BLaER1 (cell line): ENCODE results near the gene MRPS27.
A peak's percentile ranks its signal among the peaks of the same experiment; 100 is the strongest.
"Not testable (repeated sequence)": the region's sequence is repeated elsewhere in the genome, so short reads cannot be mapped to it uniquely, and the experiment has no call there.

Experiments used
- H3K27ac ChIP-seq: shearing (Covaris generic); formaldehyde crosslinking; 2 replicates; pipeline ENCODE4 v1.8.1; 2022
- H3K27me3 ChIP-seq: shearing (Covaris generic); formaldehyde crosslinking; 2 replicates; pipeline ENCODE4 v1.8.1; 2022
- H3K36me3 ChIP-seq: shearing (Covaris generic); formaldehyde crosslinking; 2 replicates; pipeline ENCODE4 v1.8.1; 2022
- H3K4me1 ChIP-seq: shearing (Covaris generic); formaldehyde crosslinking; 2 replicates; pipeline ENCODE4 v1.8.1; 2022
- H3K4me2 ChIP-seq: shearing (Covaris generic); formaldehyde crosslinking; 2 replicates; pipeline ENCODE4 v1.8.1; 2022
- H3K4me3 ChIP-seq: shearing (Covaris generic); formaldehyde crosslinking; 2 replicates; pipeline ENCODE4 v1.8.1; 2022
- H3K9ac ChIP-seq: shearing (Covaris generic); formaldehyde crosslinking; 2 replicates; pipeline ENCODE4 v1.8.1; 2022
- H3K9me3 ChIP-seq: shearing (Covaris generic); formaldehyde crosslinking; 2 replicates; pipeline ENCODE4 v1.8.1; 2022
- H4K20me1 ChIP-seq: shearing (Covaris generic); formaldehyde crosslinking; 2 replicates; pipeline ENCODE4 v1.8.1; 2022
- Cebpa-rat ChIP-seq: shearing (Covaris generic); IDR thresholded peaks from 2 replicates; pipeline ENCODE4 v1.8.1; 2022

MRPS27 gene

GRCh38 chr5:72330712-72331111, 10.7 kb upstream of the MRPS27 start:
- peaks cover 75% of the 10 kb centered on the region for H3K36me3 ChIP-seq
- no peaks in the 10 kb centered on the region for H4K20me1 ChIP-seq

DNA sequence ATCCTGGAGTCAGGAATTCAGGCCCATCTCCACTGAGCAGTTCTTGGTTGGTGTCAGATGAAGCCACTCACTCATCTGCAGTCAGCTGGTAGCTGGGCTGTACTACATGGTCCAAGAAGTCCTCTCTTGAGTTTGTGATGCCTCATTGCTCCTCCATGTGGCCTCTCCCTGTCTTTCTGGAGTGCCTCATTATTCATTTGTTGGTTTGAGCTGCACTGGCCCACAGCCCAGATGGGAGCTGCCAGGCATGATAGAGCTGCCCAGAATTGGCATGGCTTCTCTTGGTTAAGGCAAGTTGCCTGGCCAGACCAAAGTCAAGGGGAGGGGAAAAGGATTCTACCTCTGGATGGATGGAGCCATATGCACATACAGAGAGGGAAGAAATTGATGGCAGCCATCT, 8.1 kb upstream of the MRPS27 start:
- H3K4me2 ChIP-seq, result no peak overlapping the region
- no peak overlapping the region for H3K9ac ChIP-seq
- H4K20me1 ChIP-seq, result no peaks in the 10 kb centered on the region
- peaks cover 80% of the 10 kb centered on the region for H3K36me3 ChIP-seq
- no peak overlapping the region for H3K27ac ChIP-seq
- H3K4me1 ChIP-seq, result no peaks in the 10 kb centered on the region
- no peak overlapping the region for H3K4me3 ChIP-seq
- no peaks in the 10 kb centered on the region for H3K27me3 ChIP-seq
- H3K9me3 ChIP-seq, result no peaks in the 10 kb centered on the region
- TF ChIP-seq Cebpa-rat, result no peak

More at GRCh38 chr5:72330712-72331111, 10.7 kb upstream of the MRPS27 start:
- no peak overlapping the region for H3K4me2 ChIP-seq
- no peak for TF ChIP-seq Cebpa-rat
- H3K27me3 ChIP-seq, result no peaks in the 10 kb centered on the region
- no peaks in the 10 kb centered on the region for H3K4me1 ChIP-seq
- no peak overlapping the region for H3K4me3 ChIP-seq
- no peaks in the 10 kb centered on the region for H3K9me3 ChIP-seq
- no peak overlapping the region for H3K9ac ChIP-seq
- no peak overlapping the region for H3K27ac ChIP-seq

- Histone ChIP-seq H3K27me3 (no peaks in the 10 kb centered on the region), H3K9me3 (no peaks in the 10 kb centered on the region), H3K27ac (no peak overlapping the region), H3K9ac (no peak overlapping the region), H4K20me1 (no peaks in the 10 kb centered on the region), H3K36me3 (peaks cover 77% of the 10 kb centered on the region), H3K4me2 (no peak overlapping the region), H3K4me3 (no peak overlapping the region), H3K4me1 (peaks cover 3% of the 10 kb centered on the region)
- no peak for TF ChIP-seq Cebpa-rat
These were observed 6.2 kb upstream of the MRPS27 start for GRCh38 chr5:72326306-72326649.

DNA sequence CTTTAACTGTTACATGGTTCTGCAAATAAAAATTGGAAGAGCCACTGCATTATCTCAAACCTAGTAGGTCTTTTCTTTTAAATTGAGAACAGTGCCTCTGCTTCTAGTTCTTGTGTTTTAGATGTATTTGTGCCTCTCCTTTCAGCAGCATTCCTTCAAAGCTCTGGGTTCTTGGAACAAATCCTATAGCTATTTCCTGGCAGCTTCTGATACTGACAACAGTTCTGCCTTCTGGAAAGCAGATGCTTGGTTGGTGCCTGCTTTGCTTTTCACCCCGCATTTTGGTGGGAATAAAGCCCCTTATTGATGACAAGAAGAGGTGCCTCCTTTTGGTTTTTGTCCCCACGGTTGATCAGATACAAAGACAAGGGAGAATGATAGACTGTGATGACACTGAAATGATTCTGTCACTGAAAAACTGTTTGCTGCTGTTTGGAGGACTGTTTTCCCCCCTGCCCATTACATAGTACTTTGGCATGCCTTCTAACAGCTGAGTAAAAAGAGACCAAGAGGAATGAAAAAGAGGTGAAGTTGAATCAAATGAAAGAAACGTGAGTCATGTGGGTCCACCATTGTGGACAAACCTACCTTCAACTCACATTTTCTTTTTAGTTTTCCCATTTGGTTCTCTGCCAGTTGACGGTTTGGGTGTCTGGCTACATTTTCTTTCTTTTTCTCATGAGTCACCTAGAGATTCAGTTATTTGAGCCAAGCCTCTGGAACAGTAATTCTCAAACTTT, 5.7 kb upstream of the MRPS27 start:
- Histone ChIP-seq H3K9me3 (no peaks in the 10 kb centered on the region), H3K27me3 (no peaks in the 10 kb centered on the region), H3K4me3 (no peak overlapping the region), H4K20me1 (no peaks in the 10 kb centered on the region), H3K36me3 (peaks cover 72% of the 10 kb centered on the region), H3K4me1 (peaks cover 8% of the 10 kb centered on the region), H3K9ac (no peak overlapping the region), H3K27ac (no peak overlapping the region), H3K4me2 (no peak overlapping the region)
- no peak for TF ChIP-seq Cebpa-rat

DNA sequence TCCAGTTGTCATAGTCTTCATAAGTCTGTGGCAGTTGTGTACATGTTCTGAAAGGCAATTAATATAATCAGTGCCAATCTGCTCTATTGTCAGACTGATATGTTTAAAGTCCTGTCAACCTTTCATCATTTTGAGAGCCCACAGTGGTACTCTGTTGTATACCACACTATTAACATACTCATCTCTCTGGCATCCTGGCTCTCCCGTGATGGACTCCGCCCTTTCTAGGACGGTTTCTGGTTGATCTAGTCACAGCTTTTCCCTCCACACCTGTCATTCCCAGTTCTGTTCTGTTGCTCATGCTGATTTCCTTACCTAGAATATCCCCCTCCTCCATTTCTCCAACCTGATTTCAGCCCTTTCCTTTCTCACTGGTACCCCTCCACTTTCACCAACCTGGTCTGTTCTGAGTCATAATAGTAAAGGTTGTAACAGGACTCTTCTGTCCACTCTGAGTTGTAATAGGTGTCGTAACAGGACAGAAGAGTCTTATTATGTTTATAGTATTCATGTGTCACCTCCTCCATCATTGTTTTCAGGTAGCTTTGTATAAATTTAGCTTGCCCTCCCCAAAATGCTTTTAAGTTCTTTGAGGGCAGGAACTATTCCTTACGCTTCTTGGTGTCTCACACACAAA, 4.3 kb upstream of the MRPS27 start:
- no peaks in the 10 kb centered on the region for H4K20me1 ChIP-seq
- no peak overlapping the region for H3K4me3 ChIP-seq
- no peak overlapping the region for H3K9ac ChIP-seq
- TF ChIP-seq Cebpa-rat, result no peak
- no peaks in the 10 kb centered on the region for H3K27me3 ChIP-seq
- H3K27ac ChIP-seq, result no peak overlapping the region
- no peak overlapping the region for H3K4me2 ChIP-seq
- peaks cover 12% of the 10 kb centered on the region for H3K4me1 ChIP-seq
- H3K9me3 ChIP-seq, result no peaks in the 10 kb centered on the region
- H3K36me3 ChIP-seq, result peaks cover 61% of the 10 kb centered on the region

DNA sequence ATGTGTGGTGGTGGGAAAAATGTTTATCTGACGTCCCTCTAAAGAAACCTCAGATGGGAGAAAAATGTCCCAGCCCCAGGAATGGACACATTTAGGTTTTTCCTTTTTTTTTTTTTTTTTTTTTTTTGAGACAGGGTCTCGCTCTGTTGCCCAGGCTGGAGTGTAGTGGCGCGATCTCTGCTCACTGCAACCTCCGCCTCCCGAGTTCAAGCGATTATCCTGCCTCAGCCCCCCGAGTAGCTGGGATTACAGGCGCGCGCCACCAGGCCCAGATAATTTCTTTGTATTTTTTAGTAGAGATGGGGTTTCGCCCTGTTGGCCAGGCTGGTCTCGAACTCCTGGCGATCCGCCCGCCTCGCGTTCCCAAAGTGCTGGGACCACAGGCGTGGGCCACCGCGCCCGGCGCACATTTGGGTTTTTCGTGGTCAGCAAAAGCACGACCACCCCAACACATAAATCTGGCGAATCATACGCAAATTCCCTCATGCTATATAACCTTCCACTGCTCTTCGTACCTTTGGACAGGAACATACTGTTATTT, 535 bp downstream of the MRPS27 start:
- Histone ChIP-seq H3K4me1 (peaks cover 25% of the 10 kb centered on the region), H3K36me3 (peaks cover 39% of the 10 kb centered on the region), H3K27ac (peak overlapping the region; percentile 77), H3K4me3 (peak overlapping the region; percentile 73), H3K9ac (peak overlapping the region; percentile 81), H3K4me2 (peak overlapping the region; percentile 72)
- H3K27me3 ChIP-seq, H3K9me3 ChIP-seq, H4K20me1 ChIP-seq: not testable (repeated sequence)

DNA sequence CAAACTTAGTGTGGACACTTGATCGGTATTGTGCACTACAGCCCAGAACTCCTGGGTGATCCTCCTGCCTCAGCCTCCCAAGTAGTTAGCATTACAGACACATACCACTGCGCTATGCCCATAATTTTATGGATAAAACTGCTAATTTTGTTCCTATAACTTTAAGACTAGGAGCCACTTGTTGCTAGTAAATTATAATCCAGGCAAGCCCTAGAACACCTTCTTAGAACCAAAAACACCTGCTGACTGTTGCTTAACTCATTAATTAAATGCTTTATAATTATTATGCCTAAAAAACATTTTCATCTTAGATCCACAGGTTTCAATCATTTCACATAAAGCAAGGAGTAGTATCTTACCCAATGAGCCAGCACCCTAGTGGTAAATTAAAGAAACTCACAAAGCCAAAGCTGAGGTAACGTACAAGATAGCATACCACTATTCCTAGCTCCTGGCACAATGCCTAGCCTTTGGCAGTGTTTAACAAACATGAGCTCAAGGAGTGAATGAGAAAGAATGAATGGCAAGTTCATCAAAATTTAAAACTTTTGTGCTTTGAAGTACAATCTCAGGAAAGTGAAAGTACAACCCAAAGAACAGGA, 5.4 kb downstream of the MRPS27 start:
- Histone ChIP-seq H3K9ac (no peak overlapping the region), H3K36me3 (peaks cover 55% of the 10 kb centered on the region), H3K9me3 (no peaks in the 10 kb centered on the region), H3K4me1 (peaks cover 15% of the 10 kb centered on the region), H3K27me3 (no peaks in the 10 kb centered on the region), H4K20me1 (peaks cover 16% of the 10 kb centered on the region), H3K4me3 (no peak overlapping the region), H3K4me2 (no peak overlapping the region), H3K27ac (no peak overlapping the region)
- TF ChIP-seq Cebpa-rat, result no peak

DNA sequence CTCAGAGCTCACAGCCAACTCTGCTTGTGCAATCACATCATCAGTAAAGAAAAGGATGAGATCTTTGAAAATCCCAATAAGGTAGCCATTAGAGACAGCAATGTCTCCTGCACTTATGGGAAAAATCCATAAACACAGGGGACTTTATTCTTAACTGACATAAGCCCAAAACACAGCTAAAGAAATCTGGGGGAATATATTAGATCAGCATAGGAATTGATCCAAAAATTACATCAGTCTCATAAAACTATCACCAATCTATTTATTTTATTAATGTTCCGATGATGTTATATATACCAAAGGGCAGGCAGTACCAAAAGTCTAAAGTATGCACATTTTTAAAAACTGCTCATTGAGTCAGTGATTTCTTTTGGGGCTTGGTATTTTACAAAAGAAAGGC, 6.9 kb downstream of the MRPS27 start:
- no peak overlapping the region for H3K4me2 ChIP-seq
- H3K9me3 ChIP-seq, result no peaks in the 10 kb centered on the region
- H3K9ac ChIP-seq, result no peak overlapping the region
- no peak overlapping the region for H3K4me3 ChIP-seq
- H3K27ac ChIP-seq, result no peak overlapping the region
- H4K20me1 ChIP-seq, result peaks cover 16% of the 10 kb centered on the region
- no peak for TF ChIP-seq Cebpa-rat
- H3K4me1 ChIP-seq, result peaks cover 8% of the 10 kb centered on the region
- peaks cover 64% of the 10 kb centered on the region for H3K36me3 ChIP-seq
- no peaks in the 10 kb centered on the region for H3K27me3 ChIP-seq

GRCh38 chr5:72308853-72309191, 11.2 kb downstream of the MRPS27 start:
- Histone ChIP-seq H3K9me3 (no peaks in the 10 kb centered on the region), H3K27ac (peak overlapping the region; percentile 40; the same call in 1 of the 2 replicates), H3K4me1 (peaks cover 33% of the 10 kb centered on the region), H3K4me2 (peak overlapping the region; percentile 31; the same call in 1 of the 2 replicates), H3K36me3 (peaks cover 48% of the 10 kb centered on the region), H4K20me1 (no peaks in the 10 kb centered on the region), H3K4me3 (no peak overlapping the region), H3K9ac (peak overlapping the region; percentile 27; the same call in 1 of the 2 replicates), H3K27me3 (no peaks in the 10 kb centered on the region)
- no peak for TF ChIP-seq Cebpa-rat
